Left ventricle myocardium inferior (tissue), 1 donor: ENCODE measurements around the gene TLR3. TPM values are rescaled to one million over a fixed set of nuclear protein-coding genes. Genes with fewer than 3 reads are reported as not detected.

Source experiments
- DNase-seq: peaks from one replicate; pipeline ENCODE4 v3.0.0-alpha.2; 2020
- H3K27ac ChIP-seq: fragments of 200-600 bp; replicated peaks from 2 replicates; pipeline ENCODE4 v1.8.0; 2021
- H3K27me3 ChIP-seq: fragments of 200-600 bp; 2 replicates; pipeline ENCODE4 v1.8.0; 2021; ENCODE audit warnings: low read depth
- H3K36me3 ChIP-seq: fragments of 200-600 bp; 2 replicates; pipeline ENCODE4 v1.8.0; 2021
- H3K4me1 ChIP-seq: fragments of 200-600 bp; 2 replicates; pipeline ENCODE4 v1.8.0; 2021
- H3K4me3 ChIP-seq: fragments of 200-600 bp; 2 replicates; pipeline ENCODE4 v1.8.0; 2021; ENCODE audit warnings: mild to moderate bottlenecking, moderate library complexity
- H3K9me3 ChIP-seq: fragments of 200-600 bp; replicated peaks from 2 replicates; pipeline ENCODE4 v1.8.0; 2021
- CTCF ChIP-seq: fragments of 200-600 bp; IDR thresholded peaks from 2 replicates; pipeline ENCODE4 v1.8.0; 2021; ENCODE audit warnings: antibody characterized with exemption, mild to moderate bottlenecking, borderline replicate concordance
- intact Hi-C: fragments of 100-400 bp; cut with micrococcal nuclease; formaldehyde crosslinking; loops from one replicate; pipeline ENCODE4 v1.11.0; 2022
- total RNA-seq: library from RNA; stranded (reverse); fragmentation: NEBNext Ultra II Directional; extraction: Animal tissue kit (Norgen Biotek cat#: 25700); gene quantifications from one replicate; pipeline ENCODE4 v1.2.1, GENCODE V29; 2021
- donor health status: DM: no; HTN: yes; CAD: no; lungs with severe emphysema.

Gene TLR3
- total RNA-seq, 1 donor from 2014 or later, result 4.9 TPM

- Histone ChIP-seq H3K4me3 (no peak overlapping the region), H3K27me3 (peaks cover 5% of the 10 kb centered on the region), H3K4me1 (no peaks in the 10 kb centered on the region), H3K36me3 (no peaks in the 10 kb centered on the region), H3K9me3 (no peaks in the 10 kb centered on the region), H3K27ac (no peak overlapping the region)
- intact Hi-C loops, result no loop called here
- DNase-seq, result no peak
- TF ChIP-seq CTCF, result no peak
These were observed 63.0 kb downstream of the TLR3 start for GRCh38 chr4:186131935-186132334.

DNA sequence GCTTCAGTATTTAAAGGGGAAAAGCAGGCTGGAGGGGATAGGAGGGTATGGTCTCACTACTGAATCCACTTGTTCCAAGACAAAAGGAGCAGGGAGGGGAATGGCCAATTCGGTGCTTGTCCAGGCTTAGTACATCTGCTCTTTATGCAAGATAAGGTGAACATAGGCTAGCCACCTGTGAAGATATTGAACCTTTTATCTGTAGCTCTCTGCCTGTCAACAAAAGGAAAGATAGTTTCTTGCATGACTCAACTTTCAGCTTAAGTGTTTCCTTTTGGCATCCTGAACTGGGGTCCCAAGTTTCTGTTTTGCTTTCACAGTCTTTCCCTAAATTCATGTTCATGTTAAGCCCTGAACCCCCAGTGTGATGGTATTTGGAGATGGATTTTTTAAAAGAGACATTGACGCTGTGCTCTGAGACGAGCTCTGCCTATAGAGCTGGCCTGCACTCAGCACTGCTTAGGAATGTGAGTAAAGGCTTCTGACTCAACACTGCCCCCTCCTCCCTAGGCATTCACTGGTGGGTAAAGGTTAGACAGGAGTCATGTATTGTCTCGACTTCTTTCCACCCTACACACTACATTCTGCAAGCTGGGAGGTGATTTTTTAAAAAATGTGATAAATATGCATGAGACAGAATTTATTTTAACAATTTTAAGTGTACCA, 63.8 kb downstream of the TLR3 start:
- Histone ChIP-seq H3K27me3 (peaks cover 5% of the 10 kb centered on the region), H3K36me3 (no peaks in the 10 kb centered on the region), H3K4me3 (no peak overlapping the region), H3K27ac (no peak overlapping the region), H3K9me3 (no peaks in the 10 kb centered on the region), H3K4me1 (no peaks in the 10 kb centered on the region)
- peak; percentile 16 for TF ChIP-seq CTCF
- intact Hi-C loops, result no loop called here
- DNase-seq, result no peak

- no peak for DNase-seq
- H3K27ac ChIP-seq, result no peak overlapping the region
- H3K27me3 ChIP-seq, result peaks cover 4% of the 10 kb centered on the region
- intact Hi-C loops, result no loop called here
- H3K4me1 ChIP-seq, result no peaks in the 10 kb centered on the region
- H3K9me3 ChIP-seq, result no peaks in the 10 kb centered on the region
- no peaks in the 10 kb centered on the region for H3K36me3 ChIP-seq
- no peak for TF ChIP-seq CTCF
- H3K4me3 ChIP-seq, result no peak overlapping the region
These were observed 65.3 kb downstream of the TLR3 start for GRCh38 chr4:186134257-186134656.

GRCh38 chr4:186134861-186135260, 65.9 kb downstream of the TLR3 start:
- no peaks in the 10 kb centered on the region for H3K27me3 ChIP-seq
- TF ChIP-seq CTCF, result no peak
- H3K4me3 ChIP-seq, result no peak overlapping the region
- no peaks in the 10 kb centered on the region for H3K36me3 ChIP-seq
- H3K27ac ChIP-seq, result no peak overlapping the region
- no peaks in the 10 kb centered on the region for H3K9me3 ChIP-seq
- intact Hi-C loops, result no loop called here
- no peak for DNase-seq
- H3K4me1 ChIP-seq, result no peaks in the 10 kb centered on the region

DNA sequence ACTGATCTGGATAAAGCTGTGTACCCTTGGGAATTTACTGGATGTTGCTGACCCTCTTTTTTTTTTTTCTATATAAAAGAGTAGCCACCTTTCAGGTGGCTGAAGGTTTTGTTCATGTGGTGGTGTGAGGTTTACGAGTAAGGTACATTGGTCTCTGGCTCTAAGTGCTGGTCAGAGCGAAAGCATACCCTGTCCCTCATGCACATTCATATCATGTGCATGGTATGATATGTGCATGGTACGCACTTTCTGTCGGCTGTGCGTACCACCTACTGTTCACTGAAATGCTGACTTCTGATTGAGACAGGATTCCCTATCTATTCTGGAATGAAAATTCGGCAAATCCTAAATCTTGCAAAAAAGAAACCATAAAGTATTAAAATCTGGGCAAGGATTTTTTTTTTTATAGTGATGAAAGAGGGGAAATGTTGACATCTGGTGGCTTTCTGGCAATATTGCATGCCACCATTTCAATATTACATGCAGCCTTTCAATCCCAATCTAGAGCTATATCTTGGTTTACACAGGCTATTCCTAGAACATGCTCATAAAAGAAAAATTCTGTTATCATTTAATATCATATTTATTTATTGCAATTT, 68.3 kb downstream of the TLR3 start:
- H3K27ac ChIP-seq, result no peak overlapping the region
- H3K4me1 ChIP-seq, result no peaks in the 10 kb centered on the region
- TF ChIP-seq CTCF, result peak; percentile 79
- DNase-seq, result no peak
- intact Hi-C loops, result no loop called here
- H3K9me3 ChIP-seq, result no peaks in the 10 kb centered on the region
- H3K4me3 ChIP-seq, result no peak overlapping the region
- no peaks in the 10 kb centered on the region for H3K27me3 ChIP-seq
- no peaks in the 10 kb centered on the region for H3K36me3 ChIP-seq

Other genes starting within 250 kb of the TLR3 start
- gene FAM149A, start 35.5 kb downstream of the TLR3 start, total RNA-seq, result 12.2 TPM
- gene CYP4V2, start 122.4 kb downstream of the TLR3 start, total RNA-seq, result 24.9 TPM
- 0.74 TPM for gene KLKB1, start 158.4 kb downstream of the TLR3 start, total RNA-seq
- 0.30 TPM for gene F11, start 197.0 kb downstream of the TLR3 start, total RNA-seq